Activated CD4-positive, CD25-positive, alpha-beta regulatory T cell treated with anti-CD3 and anti-CD28 coated beads, Interleukin-2, amount 50 U/mL, for 24 hours (primary cell): Measurements from ENCODE around the gene IL10RA.

Source experiments
- ATAC-seq, 2 donors: fragments of 150-1000 bp; cut with Tn5 transposase; one replicate each; pipeline ENCODE4 v1.10.0; 2021; ENCODE audit warnings: mild to moderate bottlenecking in 1 of 2, moderate library complexity in 1 of 2

IL10RA gene

DNA sequence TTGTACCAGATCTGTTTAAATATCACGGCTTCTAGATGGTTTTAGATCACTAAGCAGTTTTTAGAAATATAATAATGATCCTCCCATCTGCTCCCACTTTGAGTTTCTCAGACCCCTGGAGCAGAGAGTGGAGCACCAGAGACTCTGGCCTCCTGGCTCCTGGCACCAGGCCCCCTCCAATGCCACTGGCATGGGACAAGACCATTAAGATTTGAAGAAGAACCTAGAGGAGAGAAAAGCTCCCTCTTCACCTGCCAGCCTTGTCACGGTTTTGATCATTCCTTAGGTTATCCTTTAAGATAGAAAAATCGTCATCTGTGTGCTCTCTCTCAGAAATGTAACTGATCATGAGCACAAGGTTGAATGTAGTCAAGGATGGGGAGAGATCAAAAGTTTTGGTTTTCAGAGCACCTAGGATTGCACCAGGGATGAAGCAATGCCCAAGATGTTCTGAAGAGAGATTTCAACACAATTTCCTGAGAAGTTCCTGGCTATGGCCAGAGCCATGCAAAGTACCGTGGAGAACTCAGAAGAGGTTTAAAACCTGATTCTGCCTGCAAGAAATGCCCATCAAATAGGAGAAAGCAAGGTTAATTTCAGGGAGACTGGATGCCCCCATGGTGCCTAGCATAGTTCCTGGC lies 22.2 kb downstream of the IL10RA start:
- ATAC-seq = no peak

DNA sequence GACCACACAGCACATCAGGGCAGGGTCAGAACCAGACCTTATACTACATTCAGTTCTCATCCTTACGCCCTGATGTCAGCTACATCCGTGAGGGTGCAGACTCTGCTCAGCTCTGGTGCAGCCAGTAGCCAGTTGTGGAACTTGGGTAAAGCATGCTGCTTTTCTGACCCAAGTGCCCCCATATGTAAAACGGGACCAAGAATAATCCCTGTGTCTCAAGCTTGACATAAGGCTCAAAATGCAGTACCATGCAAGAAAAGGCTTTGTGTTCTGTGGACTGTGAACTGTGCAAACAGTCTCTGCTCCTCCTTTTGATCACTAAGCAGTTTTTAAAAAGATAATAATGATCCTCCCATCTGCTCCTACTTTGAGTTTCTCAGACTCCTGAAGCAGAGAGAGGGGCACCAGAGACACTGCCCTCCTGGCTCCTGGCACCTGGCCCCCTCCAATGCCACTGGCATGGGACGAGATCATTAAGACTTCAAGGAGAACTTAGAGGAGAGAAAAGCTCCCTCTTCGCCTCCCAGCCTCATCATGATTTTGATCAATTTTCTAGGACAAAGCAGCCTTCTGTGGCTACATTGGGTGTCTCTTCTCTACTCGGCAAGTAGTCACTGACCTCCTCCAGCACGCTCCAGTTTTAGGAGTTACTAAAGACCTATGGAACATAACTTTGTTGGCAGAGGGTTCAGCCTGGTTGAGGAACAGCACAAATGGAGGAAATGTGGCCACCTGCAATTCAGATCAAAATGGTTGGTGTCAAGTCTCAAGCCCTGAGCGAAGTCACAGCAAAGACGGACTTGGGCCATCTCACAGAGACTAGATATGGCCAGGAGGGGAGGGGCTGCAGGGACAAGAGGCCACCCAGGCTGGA lies 23.9 kb downstream of the IL10RA start:
- ATAC-seq = no peak

DNA sequence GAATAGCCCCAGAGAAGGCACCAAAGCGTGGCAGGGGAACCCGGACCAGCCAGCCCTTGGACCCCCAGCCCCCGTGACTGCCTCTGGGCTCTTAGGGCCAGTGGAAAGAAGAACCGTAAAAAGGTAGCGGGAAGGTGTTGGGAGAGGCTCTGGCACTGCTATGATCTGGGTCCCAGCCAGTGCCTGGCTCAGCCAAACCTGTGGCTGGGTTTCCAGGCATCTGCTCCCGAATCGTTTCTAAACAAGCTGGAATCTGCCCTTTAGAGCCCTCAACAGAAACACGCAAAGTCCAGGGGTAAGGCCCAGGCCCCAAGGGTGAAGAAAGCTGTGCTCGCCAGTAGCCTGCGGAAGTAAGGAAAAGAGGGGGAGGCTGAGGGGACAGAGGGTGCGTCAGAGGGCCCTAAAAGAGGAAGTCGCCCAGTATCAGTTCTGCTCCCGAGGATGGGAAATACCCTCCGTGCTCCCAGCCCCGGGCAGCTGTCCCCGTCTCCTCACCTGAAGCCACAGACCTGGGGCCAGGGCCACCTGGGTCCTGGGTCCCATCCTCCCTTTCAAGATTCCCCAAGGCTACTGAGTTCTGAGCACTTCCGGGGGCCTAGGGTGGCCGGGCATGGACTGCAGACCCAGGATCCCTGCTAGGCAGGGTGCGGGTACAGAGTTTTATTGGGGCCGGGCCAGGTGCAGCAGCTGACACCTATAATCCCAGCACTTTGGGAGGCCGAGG lies 24.7 kb downstream of the IL10RA start:
- peak; percentile 10 to 15 for ATAC-seq

DNA sequence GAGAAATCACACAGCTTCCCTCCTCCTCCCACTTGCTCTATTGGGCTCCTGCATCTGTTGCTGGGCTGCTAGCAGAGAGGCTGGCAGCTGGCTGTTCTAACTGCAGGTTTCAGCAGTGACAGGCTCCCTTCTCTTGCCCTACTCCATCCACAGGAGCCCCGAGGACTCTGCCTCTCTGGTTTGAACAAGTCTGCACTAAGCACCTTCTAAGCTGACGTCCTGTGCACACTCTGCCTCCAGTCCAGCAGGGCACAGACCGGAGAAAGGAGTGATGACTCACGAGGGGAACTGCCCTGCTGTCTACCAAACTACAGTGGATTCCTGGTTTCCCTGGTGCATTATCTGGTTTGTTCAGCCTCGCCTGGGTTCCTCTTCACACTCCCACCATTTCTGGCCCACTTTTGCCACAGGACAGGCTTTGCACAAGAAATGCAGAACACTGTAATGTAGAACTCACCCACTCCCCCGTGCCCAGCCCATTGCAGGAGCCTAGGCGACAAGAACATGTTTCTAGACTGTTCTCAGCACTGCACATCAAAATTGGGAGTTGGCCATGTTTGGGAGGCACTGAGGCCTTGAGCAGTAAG lies 26.0 kb downstream of the IL10RA start:
- ATAC-seq = peak; percentile 49 to 61

DNA sequence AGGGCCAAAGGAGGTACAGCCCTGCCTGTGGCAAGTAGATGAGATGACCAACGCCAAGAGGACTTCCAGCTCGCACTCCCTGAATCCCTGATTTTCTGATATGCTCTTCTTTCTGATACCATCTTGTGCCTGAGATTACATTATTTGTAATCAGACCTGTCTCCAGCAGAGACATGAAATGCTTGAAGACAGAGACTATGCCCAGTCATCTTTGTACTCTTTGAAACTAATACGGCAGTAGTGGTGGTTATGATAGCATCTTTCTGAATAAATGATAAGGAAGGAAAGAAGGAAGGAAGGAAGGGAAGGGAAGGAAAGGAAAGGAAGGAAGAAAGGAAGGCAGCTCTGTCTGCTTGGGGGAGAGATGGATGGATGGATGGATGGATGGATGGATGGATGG lies 27.8 kb downstream of the IL10RA start:
- ATAC-seq = no peak

DNA sequence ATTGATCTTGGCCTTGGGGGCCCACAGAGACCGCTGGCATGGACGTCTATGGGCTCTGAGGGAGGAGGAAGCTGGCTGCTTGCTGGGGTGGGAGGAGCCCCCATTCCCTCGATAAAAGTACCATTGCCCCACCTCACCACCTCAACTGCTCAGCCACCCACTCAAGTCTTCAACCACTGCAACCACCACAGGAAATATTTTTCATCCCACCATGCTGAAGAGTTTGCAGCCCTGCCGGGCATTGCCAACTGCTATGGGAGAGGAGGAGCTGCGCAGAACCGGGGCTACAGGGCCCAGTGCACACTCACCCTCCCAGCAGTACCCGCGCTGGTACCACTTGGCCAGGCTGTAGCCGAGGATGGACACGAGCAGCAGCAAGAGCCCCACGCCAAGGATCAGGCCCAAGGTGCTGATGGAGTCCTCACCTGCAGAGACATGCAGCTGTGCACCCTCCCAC lies 29.2 kb downstream of the IL10RA start:
- no peak for ATAC-seq

DNA sequence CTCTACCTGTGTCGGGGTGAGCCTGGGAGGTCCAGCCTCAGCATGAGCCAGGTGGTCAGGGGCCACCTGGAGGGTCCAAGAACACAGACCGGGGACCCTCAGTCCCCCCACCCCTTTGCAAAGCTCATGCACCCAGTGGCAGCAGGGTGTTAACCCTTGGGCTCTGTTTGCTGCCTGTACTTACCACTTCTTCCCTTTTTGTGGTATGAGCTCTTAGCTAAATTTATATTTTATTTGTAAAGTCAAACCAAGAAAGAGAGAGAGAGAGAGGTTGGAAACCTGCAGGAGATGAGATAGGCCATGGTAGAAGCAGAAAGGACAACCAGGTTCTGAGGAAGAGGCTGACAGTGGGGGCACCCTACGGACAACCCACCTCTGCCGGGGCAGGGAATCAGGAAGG lies 29.9 kb downstream of the IL10RA start:
- no peak for ATAC-seq

DNA sequence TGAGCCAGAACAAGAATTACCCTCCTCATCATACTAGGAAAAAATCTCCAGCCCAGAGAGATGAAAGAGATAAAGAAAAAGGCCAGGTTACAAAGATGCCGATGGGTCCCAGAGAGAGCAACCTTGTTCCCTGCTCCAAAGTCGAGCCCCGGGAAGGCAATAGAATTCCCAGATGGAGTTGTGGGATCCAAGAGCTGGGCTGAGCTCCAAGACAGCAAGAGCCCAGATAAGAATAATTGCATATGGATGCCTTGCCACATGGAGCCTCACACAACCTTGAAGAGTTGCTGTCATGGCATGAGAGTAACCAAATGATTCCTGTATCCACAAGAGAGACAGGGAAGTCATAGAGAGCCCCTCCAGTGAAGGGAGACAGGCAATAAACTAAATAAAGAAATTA lies 30.9 kb downstream of the IL10RA start:
- ATAC-seq = no peak

DNA sequence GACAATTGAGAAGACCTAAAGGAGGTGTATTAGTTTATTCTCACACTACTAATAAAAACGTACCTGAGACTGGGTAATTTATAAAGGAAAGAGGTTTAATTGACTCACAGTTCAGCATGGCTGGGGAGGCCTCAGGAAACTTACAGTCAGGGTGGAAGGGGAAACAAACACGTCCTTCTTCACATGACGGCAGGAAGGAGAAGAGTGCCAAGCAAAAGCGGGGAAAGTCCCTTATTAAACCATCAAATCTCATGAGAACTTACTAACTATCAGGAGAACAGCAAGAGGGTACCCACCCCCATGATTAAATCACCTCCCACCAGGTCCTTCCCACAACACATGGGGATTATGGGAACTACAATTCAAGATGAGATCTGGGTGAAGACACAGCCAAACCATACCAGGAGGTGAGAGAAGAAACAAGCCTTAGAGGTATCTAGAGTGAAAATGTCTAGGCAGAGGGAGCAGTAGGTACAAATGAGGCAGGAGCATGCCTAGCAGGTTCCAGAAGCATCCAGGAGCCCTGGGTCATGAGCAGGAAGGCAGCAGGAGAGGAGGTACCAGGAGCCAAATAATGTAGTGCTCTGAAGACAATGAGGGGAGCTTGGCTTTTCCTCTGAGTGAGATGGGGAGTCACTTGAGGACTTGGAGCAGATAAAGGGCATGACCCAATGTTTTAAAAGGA lies 31.6 kb downstream of the IL10RA start:
- ATAC-seq = no peak

DNA sequence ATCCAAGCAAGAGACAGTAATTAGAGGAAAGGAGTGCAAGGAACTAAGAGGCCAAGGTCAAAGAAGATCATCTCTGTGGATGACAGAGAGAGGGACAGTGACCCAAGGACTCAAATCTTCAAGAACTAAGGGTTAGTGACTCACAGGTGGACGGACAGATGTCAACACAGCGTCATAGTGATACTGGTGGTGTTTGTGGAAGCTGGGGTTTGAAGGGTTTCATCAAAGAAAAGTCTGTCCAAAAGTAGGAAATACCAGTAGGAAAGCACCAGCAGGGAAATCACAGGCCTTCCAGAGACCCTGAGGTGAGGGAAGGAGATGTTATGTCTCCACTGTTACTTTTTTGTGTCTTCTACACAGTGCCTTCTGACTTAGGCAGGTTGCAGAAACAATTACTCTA lies 32.2 kb downstream of the IL10RA start:
- no peak for ATAC-seq

DNA sequence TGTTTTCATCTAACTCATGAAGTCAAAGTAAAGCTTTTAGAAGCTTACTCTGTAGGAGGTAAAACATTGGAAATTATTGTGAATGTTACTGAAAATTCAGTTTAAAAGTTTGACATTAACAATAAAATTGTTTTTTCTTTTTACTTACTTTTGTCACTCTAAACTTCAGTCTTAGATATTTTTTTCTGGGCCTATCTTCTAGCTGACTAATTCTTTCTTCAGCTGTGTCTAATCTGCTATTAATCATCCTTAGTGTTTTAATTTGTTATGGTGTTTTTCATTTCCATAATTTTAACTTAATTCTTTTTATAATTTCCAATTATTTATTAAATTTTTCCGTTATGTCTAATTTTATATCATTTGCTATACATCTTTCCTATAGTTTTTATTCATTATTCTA lies 35.0 kb downstream of the IL10RA start:
- no peak for ATAC-seq

DNA sequence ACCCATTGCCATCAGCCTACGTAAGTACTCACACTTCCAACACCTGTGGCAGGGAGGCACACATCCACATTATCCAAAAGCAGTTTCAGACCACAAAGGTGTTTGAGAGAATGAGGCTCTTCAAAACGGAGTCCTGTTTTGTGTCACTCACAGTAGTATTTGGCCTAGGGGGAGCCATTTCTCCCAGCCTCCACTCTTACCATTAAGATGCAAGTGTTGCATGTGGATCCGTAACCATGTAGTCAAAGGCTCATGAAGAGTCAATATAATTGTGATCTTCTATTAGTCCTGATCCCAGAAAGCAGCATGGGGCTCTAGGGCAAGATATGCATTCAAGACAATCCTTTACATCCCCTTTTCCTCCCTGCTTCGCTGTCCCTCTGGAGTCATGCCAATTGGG lies 41.5 kb downstream of the IL10RA start:
- no peak for ATAC-seq

DNA sequence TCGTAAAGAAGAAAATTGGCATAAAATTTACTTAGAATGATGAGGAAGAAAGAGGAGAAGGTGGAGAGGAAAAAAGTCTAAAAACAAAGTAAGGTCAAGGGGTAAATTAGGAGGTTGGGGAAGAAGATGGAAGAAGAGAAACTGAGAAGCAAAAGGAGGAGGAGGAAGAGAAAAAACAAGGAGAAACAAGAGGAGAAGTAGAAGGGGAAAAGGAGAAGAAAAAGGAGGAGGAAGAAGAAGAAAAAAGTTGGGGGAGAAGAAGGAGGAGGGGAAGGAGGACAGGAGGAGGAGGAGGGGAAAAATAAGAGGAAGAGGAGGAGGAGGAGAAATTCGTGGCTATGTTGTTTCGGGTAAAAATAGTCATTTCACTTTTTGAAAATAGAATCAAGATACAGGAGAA lies 42.4 kb downstream of the IL10RA start:
- no peak for ATAC-seq

DNA sequence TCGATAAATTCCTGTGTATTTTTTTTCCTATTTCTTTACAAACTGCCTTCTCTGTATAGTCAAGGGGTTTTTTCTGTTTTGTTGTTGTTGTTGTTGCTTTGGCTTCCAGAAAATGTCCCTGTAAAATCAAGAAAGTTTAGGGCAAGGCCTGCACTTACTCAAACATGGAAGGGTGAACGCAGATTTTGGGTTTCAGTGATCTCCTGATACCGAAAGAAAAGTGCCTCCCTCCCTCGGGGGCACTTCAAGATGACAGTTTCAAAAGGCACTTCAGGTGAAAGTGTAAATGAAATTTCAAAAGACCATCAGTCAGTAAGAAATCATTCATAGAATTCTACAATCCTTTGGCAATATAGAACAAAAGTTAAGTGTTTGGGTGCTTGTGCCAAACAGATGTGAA lies 47.2 kb downstream of the IL10RA start:
- ATAC-seq = no peak

DNA sequence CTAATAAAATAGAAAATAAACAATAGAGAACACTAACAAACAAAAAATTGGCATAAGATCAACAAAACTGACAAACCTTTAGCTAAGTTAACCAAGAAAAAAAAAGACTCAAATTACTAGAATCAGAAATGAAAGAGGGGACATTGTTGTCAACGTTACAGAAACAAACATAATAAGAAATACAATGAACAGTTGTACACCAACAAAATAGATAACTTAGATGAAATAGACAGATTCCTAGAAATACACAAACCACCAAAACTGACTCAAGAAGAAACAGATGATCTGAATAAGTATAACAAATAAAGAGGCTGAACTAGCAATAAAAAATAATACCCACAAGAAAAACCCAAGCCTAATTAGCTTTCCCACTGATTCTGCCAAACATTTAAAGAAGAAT lies 55.9 kb downstream of the IL10RA start:
- no peak for ATAC-seq

DNA sequence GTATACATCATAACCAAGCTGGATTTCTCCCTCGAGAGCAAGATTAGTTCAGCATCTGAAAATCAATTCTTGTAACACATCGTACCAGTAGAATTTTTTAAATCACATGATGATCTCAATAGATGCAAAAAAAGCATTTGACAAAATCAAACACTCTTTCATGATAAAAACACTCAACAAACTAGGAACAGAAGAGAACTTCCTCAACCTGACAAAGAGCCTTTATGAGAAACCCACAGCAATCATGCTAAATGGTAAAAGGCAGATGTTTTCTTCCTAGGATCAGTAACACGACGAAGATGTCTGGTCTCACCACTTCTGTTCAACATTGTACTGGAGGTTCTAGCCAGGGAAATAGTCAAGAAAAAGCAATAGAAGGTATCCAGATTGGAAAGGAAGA lies 56.6 kb downstream of the IL10RA start:
- no peak for ATAC-seq

DNA sequence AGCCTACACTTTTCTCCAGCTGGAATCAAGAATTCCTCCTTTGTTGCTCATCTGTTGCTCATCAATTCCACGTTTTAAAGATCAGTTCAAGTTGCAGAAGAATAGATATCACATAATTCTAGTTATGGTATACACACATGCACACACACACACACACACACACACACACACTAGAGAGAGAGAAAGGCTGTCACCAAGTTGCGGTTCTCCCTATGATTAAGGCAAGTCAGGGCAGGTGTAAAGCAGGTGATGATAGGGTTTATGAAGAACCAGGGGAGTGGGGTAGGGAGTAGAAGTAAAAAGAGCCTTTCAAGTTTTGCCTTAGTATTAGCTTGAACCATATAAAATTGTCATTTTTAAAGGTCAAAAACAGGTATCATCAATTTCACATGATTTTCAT lies 59.0 kb downstream of the IL10RA start:
- ATAC-seq = peak; percentile 28 to 38

DNA sequence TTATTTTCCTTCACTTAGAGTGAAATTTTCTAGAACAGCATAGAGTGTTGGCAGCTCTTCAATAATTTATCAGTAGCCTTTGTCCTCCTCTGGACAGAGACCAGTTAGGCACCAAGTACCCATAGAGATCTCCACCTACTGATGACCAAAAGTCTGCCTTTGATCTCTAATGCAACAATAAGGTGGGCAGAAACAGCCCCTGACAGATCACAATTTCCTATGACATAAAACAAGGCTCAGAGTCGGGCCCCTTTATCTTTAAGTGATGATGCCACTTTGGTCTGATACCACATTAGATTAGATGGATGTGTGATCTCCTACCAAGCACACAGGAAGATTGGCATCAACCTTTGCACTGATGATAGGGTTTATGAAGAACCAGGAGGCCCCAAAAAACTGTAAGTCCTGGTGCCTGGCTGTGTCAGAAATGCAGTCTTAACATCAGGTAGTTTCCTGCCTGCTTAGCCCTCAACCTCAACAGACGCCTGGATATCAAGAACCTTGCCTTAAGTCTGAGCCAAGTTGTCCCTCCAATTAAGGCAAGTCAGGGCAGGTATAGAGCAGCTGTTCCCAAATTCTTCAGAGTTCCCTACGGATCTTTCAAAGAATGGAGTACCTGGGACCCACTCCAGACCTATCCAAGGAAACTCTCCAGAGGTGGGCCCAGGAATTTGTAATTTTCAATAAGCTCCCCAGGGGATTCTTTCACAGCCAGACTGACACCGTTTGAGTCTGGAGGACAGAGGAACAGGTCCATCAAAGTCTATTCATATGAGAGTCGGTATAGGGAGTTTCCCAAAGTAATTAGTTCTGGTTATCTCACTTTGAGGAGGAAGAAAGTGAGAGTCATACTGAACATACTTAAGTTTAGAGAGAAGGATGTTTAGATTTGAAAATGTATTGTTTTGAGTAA lies 60.1 kb downstream of the IL10RA start:
- ATAC-seq = peak; percentile 76 to 81

DNA sequence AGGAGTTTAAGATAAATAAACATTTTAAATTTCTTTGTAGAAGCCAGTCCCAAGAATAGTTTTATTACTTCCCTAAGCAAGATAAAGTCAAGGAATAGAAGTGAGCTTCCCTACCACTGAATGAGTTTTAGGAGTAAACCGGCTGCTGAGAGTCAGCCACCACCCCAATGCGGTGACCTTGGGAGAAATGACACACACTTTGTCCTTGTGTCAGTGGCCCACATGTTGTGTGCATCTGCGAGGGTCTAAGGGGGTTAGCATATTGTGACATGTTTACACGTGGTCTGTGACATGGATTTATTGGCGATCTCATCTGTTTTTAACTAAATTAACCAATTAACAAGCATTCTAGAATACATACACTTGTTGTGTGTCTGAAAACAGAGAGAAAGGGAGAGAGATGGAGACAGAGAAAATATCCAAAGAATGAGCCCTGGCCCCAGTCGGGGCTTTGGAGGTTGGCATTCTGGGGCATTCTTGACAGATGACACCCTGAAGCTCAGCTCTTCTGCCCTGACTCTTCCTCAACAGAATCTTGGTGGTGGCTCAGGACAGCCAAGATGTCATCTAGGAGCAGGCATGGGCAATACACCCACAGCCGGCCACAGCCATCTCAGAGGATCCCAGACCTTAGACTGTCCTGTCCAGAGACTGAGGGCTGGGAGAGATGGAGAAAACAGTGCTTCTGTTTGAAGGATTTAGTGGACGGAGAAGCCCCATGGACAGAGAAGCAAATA lies 60.9 kb downstream of the IL10RA start:
- ATAC-seq = no peak

DNA sequence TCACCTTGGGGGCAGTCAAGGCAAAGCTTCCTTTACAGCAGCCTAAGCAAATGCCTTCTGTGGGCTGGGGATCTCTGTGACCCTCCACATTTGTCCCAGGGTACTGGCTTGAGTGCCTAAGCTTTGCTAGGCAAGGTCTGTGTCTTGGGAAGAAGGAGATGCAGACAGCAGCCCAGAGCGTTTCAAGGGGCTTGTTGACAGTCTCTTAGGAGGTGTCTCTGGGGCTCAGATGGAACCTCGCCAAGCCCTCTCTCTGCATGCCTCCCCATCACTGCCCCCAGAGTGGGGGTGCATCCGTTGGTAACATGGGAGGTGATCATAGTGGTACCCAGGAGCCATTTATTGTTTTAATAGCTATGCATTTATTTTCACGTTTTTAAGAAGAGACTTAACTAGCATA lies 61.6 kb downstream of the IL10RA start:
- no peak for ATAC-seq
